Dermis blood vessel endothelial cell (primary cell): ENCODE results near the gene RTP5. TPM values are rescaled to one million over a fixed set of nuclear protein-coding genes. Genes with fewer than 3 reads are reported as not detected.

Experiments used
- total RNA-seq: library from RNA; depleted of rRNA; stranded (reverse); fragments of >200 nt; gene quantifications from 2 replicates; pipeline ENCODE4 v1.2.3, GENCODE V29; 2014

The RTP5 gene
- total RNA-seq, 1 donor from 2014 or later = not detected

Other genes with a start within 250 kb of the RTP5 start
- gene THAP4, start 232.6 kb upstream of the RTP5 start, total RNA-seq = 37.8 and 46.6 TPM in 2 replicates
- 66.4 and 88.5 TPM in 2 replicates for gene ATG4B, start 232.0 kb upstream of the RTP5 start, total RNA-seq
- 36.2 and 68.2 TPM in 2 replicates for gene DTYMK, start 182.9 kb upstream of the RTP5 start, total RNA-seq
- 23.7 and 24.8 TPM in 2 replicates for gene ING5, start 167.7 kb upstream of the RTP5 start, total RNA-seq
- gene D2HGDH, start 135.1 kb upstream of the RTP5 start, total RNA-seq = 12.5 and 19.4 TPM in 2 replicates
- not detected in 2 replicates for gene GAL3ST2, start 92.9 kb upstream of the RTP5 start, total RNA-seq
- not detected in 2 replicates for gene NEU4, start 60.5 kb upstream of the RTP5 start, total RNA-seq
- not detected in 2 replicates for gene PDCD1, start 10.8 kb upstream of the RTP5 start, total RNA-seq